ENCODE measurements around the gene CAPS2. TPM values are rescaled to one million over a fixed set of nuclear protein-coding genes. Genes with fewer than 3 reads are reported as not detected.

Gene CAPS2
- polyA plus RNA-seq, 1 experiment = 1.9 TPM

GRCh38 chr12:75260316-75260715 is 69.8 kb downstream of the CAPS2 start:
- no peak for DNase-seq (ENCODE audit: low read depth, low spot score)
- no peaks in the 10 kb centered on the region for H3K9me3 ChIP-seq (ENCODE audit: control insufficient read depth, insufficient read depth, low read length)
- POLR2A ChIA-PET = no interaction called here
- CTCF ChIA-PET = no interaction called here
- H3K27me3 ChIP-seq (ENCODE audit: control insufficient read depth, insufficient read depth, low read length) = no peaks in the 10 kb centered on the region
- TF ChIP-seq CTCF (IDR thresholded peaks at IDR 0.05; ENCODE audit: low read depth, low read length) = no peak
- H3K27ac ChIP-seq (ENCODE audit: low read depth, low read length) = no peak overlapping the region
- no peak overlapping the region for H3K4me3 ChIP-seq (ENCODE audit: low read depth, low read length)

- ChIA-PET POLR2A (no interaction called here), CTCF (no interaction called here)
Measured at GRCh38 chr12:75259143-75259542, 71.0 kb downstream of the CAPS2 start.

DNA sequence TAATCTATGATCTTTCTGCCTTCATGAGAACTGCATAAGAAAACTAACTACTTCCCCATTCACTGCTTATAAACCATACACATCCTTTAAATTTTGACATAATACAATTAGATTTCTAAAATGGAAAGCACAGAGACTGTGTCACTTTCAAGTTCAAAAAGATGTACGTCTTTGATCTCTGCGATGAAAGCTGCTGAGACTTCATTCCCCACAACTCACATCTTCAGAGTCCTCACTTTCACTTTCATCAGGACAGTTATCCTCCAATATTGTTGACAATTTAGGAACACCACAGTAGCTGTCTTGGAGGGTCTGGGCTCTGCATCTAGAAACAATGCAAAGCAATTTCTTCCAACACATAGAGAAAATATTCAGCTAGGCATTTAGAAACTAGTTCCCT is 72.6 kb downstream of the CAPS2 start:
- POLR2A ChIA-PET = no interaction called here
- CTCF ChIA-PET = no interaction called here
- no peak for DNase-seq (ENCODE audit: low read depth, low spot score)
- H3K27me3 ChIP-seq (ENCODE audit: control insufficient read depth, insufficient read depth, low read length) = no peaks in the 10 kb centered on the region
- no peaks in the 10 kb centered on the region for H3K9me3 ChIP-seq (ENCODE audit: control insufficient read depth, insufficient read depth, low read length)
- no peak overlapping the region for H3K27ac ChIP-seq (ENCODE audit: low read depth, low read length)
- H3K4me3 ChIP-seq (ENCODE audit: low read depth, low read length) = no peak overlapping the region; the same call in 1 of the 2 replicates
- TF ChIP-seq CTCF (IDR thresholded peaks at IDR 0.05; ENCODE audit: low read depth, low read length) = no peak

More at GRCh38 chr12:75259143-75259542, 71.0 kb downstream of the CAPS2 start:
- no peak for DNase-seq (ENCODE audit: low read depth, low spot score)
- Histone ChIP-seq H3K4me3 (ENCODE audit: low read depth, low read length) (no peak overlapping the region), H3K27ac (ENCODE audit: low read depth, low read length) (no peak overlapping the region), H3K27me3 (ENCODE audit: control insufficient read depth, insufficient read depth, low read length) (no peaks in the 10 kb centered on the region), H3K9me3 (ENCODE audit: control insufficient read depth, insufficient read depth, low read length) (no peaks in the 10 kb centered on the region)
- TF ChIP-seq CTCF (IDR thresholded peaks at IDR 0.05; ENCODE audit: low read depth, low read length) = no peak

- Histone ChIP-seq H3K9me3 (ENCODE audit: control insufficient read depth, insufficient read depth, low read length) (no peaks in the 10 kb centered on the region), H3K27ac (ENCODE audit: low read depth, low read length) (no peak overlapping the region), H3K27me3 (ENCODE audit: control insufficient read depth, insufficient read depth, low read length) (no peaks in the 10 kb centered on the region), H3K4me3 (ENCODE audit: low read depth, low read length) (no peak overlapping the region)
- ChIA-PET POLR2A (no interaction called here), CTCF (no interaction called here)
- no peak for TF ChIP-seq CTCF (IDR thresholded peaks at IDR 0.05; ENCODE audit: low read depth, low read length)
- no peak for DNase-seq (ENCODE audit: low read depth, low spot score)
Measured at GRCh38 chr12:75245108-75245507, 85.0 kb downstream of the CAPS2 start.

DNA sequence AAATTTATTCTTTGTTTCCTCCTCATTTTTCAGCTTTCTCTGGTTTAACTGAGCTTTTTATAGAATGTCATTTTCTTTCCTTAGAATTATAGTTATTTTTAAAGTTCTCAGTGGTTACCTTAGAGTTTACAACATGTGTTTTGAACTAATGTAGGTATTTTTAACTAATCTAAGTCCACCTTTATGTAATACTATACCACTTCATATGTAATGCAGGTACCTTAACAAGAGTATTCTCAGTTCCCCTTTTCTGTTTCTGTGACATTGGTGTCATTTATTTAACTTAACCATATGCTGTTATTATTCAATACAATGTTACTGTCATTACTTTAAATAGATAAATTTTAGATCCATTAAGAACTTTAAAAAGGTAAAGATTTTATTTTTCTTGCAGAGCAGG is 90.1 kb downstream of the CAPS2 start:
- ChIA-PET POLR2A (no interaction called here), CTCF (no interaction called here)
- H3K9me3 ChIP-seq (ENCODE audit: control insufficient read depth, insufficient read depth, low read length) = no peaks in the 10 kb centered on the region
- H3K4me3 ChIP-seq (ENCODE audit: low read depth, low read length) = no peak overlapping the region
- no peaks in the 10 kb centered on the region for H3K27me3 ChIP-seq (ENCODE audit: control insufficient read depth, insufficient read depth, low read length)
- no peak overlapping the region for H3K27ac ChIP-seq (ENCODE audit: low read depth, low read length)
- no peak for DNase-seq (ENCODE audit: low read depth, low spot score)
- no peak for TF ChIP-seq CTCF (IDR thresholded peaks at IDR 0.05; ENCODE audit: low read depth, low read length)
